ENCODE data around the gene SLC12A4. TPM values are rescaled to one million over a fixed set of nuclear protein-coding genes. Genes with fewer than 3 reads are reported as not detected.

SLC12A4 gene
- total RNA-seq, 6 donors from 2014 or later: 54.6 to 276 (median 98.3) TPM

DNA sequence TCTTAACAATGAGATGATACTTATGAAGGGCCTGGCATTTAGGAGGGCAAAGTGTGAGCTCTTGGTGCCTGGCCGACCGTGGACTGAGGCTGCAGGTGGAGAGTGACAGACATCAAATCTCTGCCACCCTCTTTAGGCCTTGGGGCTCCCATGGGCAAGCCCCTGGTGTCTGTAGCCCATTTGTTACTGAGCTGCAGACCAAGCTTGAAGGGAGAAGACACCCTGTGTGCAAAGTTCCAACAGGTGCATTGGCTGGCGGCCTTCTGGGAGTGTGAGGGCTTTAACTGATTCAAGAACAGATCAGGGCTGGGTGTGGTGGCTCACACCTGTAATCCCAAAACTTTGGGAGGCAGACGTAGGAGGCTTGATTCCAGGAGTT lies 36.0 kb downstream of the SLC12A4 start:
- no peak for ATAC-seq (ENCODE audit: low FRiP score in 2 of 2)
- Histone ChIP-seq H3K9me3 (no peaks in the 10 kb centered on the region), H3K27ac (no peak overlapping the region), H3K4me3 (no peak overlapping the region), H3K27me3 (no peaks in the 10 kb centered on the region), H3K4me1 (peaks cover 14 to 30% (median 17%) of the 10 kb centered on the region in 4 donors), H3K36me3 (peaks cover 2 to 55% (median 45%) of the 10 kb centered on the region in 4 donors)
- TF ChIP-seq POLR2A (IDR thresholded peaks at IDR 0.05): no peak
- no peak for TF ChIP-seq EP300 (IDR thresholded peaks at IDR 0.05)
- TF ChIP-seq, protein P1, sequence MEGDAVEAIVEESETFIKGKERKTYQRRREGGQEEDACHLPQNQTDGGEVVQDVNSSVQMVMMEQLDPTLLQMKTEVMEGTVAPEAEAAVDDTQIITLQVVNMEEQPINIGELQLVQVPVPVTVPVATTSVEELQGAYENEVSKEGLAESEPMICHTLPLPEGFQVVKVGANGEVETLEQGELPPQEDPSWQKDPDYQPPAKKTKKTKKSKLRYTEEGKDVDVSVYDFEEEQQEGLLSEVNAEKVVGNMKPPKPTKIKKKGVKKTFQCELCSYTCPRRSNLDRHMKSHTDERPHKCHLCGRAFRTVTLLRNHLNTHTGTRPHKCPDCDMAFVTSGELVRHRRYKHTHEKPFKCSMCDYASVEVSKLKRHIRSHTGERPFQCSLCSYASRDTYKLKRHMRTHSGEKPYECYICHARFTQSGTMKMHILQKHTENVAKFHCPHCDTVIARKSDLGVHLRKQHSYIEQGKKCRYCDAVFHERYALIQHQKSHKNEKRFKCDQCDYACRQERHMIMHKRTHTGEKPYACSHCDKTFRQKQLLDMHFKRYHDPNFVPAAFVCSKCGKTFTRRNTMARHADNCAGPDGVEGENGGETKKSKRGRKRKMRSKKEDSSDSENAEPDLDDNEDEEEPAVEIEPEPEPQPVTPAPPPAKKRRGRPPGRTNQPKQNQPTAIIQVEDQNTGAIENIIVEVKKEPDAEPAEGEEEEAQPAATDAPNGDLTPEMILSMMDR (IDR thresholded peaks at IDR 0.05): no peak
- no peak for TF ChIP-seq POLR2AphosphoS5 (IDR thresholded peaks at IDR 0.05)
- no peak for DNase-seq
- 93 to 96% methylated on average over 3 to 4 of the region's 4 CpGs for WGBS, 2 donors

DNA sequence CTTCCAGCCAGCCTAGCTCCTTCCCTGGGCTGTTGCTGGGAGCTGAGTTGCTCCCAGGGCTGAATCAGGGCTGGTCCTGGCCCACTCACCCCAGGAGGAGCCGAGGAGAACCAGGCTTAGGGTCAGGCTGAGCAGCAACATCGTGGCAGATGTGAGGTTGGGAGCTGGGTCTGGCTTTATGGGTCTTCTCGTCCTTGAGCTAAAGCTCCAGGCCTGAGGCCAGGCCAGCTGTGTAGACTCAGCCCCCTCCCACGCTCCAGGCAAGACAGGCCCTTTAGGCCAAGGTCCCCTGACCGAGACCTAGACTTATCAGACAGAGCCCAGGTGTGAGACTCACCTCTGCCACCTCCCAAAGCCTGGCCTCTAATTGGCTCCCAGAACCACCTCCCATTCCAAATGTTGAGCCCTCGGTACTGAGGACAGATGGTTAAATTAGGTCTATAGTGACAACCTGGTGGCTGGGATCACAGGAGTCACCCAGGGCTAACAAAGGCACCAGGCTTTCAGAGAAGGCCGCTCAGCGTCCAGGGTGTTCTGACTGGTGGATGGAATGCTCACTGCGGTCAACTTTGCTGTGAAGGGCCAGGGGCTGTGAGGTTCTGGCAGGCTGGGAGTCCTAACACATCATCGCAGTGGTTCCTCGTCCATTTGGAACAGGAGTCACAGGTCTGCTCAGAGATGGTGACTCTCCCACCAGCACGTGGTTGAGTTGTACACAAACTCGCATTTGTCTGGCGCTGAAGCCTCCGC lies 36.5 kb downstream of the SLC12A4 start, which contains the start of gene CTRL:
TSS of gene CTRL (minus strand) at position 151 of the 750 bp plus-strand sequence. CDS start at position 141, 10 bp downstream.
- TF ChIP-seq, protein P1 (IDR thresholded peaks at IDR 0.05): no peak
- TF ChIP-seq POLR2AphosphoS5 (IDR thresholded peaks at IDR 0.05) (no peak), POLR2A (IDR thresholded peaks at IDR 0.05) (no peak), EP300 (IDR thresholded peaks at IDR 0.05) (no peak)
- Histone ChIP-seq H3K4me3 (no peak within 1 kb of the TSS), H3K36me3 (peaks cover 3 to 57% (median 50%) of the 10 kb centered on the region in 4 donors), H3K27ac (peak within 1 kb of the TSS in 1 of 4 donors; percentile 2), H3K9me3 (no peaks in the 10 kb centered on the region), H3K4me1 (peaks cover 8 to 30% (median 12%) of the 10 kb centered on the region in 4 donors), H3K27me3 (no peaks in the 10 kb centered on the region)
- DNase-seq: no peak
- WGBS, 2 donors: 90 to 96% methylated on average over 6 to 15 of the region's 15 CpGs
- ATAC-seq (ENCODE audit: low FRiP score in 2 of 2): no peak

DNA sequence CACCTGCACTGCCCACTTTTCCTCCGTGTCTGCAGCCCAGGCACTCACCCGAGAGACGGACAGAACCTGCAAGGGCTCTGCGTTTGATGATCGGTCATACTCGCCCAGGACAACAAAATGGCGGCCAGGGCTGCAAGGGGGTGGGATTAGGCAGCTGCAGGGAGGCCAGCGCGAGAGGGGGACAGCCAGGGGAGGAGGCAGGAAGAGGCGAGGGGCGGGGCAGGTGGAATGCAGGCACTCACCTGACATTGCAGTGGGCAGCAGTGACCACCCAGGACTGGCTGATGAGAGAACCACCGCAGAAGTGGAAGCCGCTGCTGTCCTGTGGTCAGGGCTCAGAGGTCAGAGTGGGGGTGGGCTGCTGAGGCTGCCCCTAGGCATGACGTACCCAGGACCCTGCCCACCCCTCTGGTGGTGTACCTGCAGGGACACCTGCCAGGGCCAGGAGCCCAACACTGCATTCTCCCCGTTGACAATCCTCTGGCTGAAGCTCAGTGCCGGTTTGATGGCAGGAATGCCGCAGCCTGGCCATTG lies 37.7 kb downstream of the SLC12A4 start:
- 93 to 100% methylated on average over 9 to 17 of the region's 17 CpGs for WGBS, 2 donors
- Histone ChIP-seq H3K27ac (no peak overlapping the region), H3K9me3 (no peaks in the 10 kb centered on the region), H3K4me3 (no peak overlapping the region), H3K27me3 (no peaks in the 10 kb centered on the region), H3K4me1 (peaks cover 17 to 40% (median 17%) of the 10 kb centered on the region in 4 donors), H3K36me3 (peaks cover 3 to 57% (median 50%) of the 10 kb centered on the region in 4 donors)
- TF ChIP-seq POLR2A (IDR thresholded peaks at IDR 0.05) (no peak), POLR2AphosphoS5 (IDR thresholded peaks at IDR 0.05) (no peak), EP300 (IDR thresholded peaks at IDR 0.05) (no peak)
- TF ChIP-seq, protein P1 (IDR thresholded peaks at IDR 0.05): no peak
- DNase-seq: no peak
- ATAC-seq (ENCODE audit: low FRiP score in 2 of 2): no peak

DNA sequence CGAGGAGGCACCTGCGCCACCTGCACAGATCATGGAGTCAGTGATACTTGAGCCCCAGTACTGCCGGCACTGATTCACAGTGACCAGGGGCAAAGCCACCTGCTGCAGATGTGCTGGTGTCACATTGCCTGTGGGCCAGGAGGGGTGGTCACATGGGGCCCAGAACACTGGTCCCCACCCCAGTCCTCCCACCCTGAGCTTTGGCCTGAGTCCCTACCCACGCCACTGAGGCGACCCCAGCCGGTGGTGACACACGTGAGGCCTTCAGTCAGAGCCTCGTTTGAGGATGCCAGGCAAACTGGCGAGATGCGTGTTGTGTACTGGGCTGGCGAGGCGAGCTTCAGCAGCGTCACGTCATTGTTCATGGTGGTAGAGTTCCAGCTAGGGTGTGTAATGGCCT lies 38.2 kb downstream of the SLC12A4 start:
- no peaks in the 10 kb centered on the region for H3K27me3 ChIP-seq
- DNase-seq: no peak
- no peak for ATAC-seq (ENCODE audit: low FRiP score in 2 of 2)
- TF ChIP-seq, protein P1 (IDR thresholded peaks at IDR 0.05): no peak
- TF ChIP-seq POLR2AphosphoS5 (IDR thresholded peaks at IDR 0.05): no peak
- no peak for TF ChIP-seq POLR2A (IDR thresholded peaks at IDR 0.05)
- TF ChIP-seq EP300 (IDR thresholded peaks at IDR 0.05): no peak
- no peaks in the 10 kb centered on the region for H3K9me3 ChIP-seq
- peaks cover 16 to 42% (median 19%) of the 10 kb centered on the region in 4 donors for H3K4me1 ChIP-seq
- no peak overlapping the region for H3K4me3 ChIP-seq
- H3K27ac ChIP-seq: no peak overlapping the region
- WGBS, 2 donors: 93 to 100% methylated on average over 8 to 14 of the region's 14 CpGs
- H3K36me3 ChIP-seq: peaks cover 3 to 57% (median 49%) of the 10 kb centered on the region in 4 donors
